GM19463 (cell line): ENCODE measurements around the gene SLC13A4.
"Not testable (repeated sequence)": the region's sequence is repeated elsewhere in the genome, so short reads cannot be mapped to it uniquely, and the experiment has no call there.

Experiments
- ATAC-seq: cut with Tn5 transposase; IDR thresholded peaks from one replicate; pipeline ENCODE4 v1.9.1; 2021; ENCODE audit warnings: mild to moderate bottlenecking, moderate library complexity; ENCODE audit not compliant: unreplicated experiment

SLC13A4 gene, protein sequence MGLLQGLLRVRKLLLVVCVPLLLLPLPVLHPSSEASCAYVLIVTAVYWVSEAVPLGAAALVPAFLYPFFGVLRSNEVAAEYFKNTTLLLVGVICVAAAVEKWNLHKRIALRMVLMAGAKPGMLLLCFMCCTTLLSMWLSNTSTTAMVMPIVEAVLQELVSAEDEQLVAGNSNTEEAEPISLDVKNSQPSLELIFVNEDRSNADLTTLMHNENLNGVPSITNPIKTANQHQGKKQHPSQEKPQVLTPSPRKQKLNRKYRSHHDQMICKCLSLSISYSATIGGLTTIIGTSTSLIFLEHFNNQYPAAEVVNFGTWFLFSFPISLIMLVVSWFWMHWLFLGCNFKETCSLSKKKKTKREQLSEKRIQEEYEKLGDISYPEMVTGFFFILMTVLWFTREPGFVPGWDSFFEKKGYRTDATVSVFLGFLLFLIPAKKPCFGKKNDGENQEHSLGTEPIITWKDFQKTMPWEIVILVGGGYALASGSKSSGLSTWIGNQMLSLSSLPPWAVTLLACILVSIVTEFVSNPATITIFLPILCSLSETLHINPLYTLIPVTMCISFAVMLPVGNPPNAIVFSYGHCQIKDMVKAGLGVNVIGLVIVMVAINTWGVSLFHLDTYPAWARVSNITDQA

DNA sequence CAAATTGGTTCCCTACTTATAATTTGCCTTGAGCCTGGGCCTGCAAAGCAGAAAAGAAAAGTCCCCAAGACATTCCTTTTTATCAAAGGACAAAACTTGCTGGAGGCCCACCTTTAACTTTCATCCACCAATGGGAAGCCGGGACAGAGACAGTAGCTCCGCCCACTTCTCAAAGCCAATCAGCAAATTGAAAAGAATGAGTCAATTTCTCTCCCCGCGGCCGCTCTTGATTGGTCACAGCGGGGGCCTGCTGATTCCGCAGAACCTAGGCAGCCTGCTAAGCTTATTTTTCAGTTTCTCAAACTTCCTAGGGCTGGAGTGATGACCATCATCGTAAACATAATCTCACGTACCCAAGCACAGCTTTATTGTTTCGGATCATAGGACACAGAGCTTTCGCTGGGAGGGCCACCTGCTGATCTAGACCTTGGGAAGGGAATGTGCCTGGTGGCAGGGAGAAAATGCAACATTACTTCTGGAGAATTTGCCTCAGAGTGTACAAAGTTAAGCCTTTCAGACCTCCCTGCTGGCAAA lies at the start of gene SLC13A4:
Gene SLC13A4, minus strand, starts transcription at position 51 of the 534 bp plus-strand sequence. CDS start 690 bp downstream, outside the sequence.
- ATAC-seq, result no peak

DNA sequence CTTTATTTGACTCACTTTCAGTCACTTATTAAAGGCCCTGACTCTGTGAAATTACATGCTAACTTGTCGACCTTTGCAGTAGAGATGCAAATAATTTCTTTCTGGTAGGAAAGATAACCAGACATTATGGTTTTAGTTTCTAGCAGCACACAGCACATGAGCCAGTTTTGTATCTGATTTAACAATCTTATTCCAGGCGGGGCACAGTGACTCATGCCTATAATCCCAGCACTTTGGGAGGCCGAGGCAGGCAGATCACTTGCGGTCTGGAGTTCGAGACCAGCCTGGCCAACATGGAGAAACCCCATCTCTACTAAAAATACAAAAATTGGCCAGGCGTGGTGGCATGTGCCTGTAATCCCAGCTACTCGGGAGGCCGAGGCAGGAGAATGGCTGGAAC lies 47.9 kb upstream of the SLC13A4 start:
- ATAC-seq, result not testable (repeated sequence)

DNA sequence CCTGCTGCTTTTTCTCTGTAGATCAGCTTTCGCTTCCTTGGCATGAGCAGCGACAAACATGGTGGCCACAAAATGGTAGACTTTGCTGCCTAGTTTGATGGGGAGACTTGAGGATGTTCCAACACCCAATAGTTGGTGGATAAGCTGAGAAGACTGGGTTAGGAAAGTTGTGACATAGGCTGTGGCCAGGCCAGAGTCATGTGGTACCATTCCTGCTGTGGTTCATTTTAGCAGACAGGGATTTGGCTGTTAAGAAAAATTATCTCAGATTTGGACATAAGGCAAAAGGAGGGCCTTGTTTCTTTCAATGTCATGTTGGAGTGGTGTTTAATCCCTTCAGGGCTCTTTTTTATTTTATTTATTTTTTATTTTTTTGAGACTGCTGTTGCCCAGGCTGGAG lies 47.2 kb upstream of the SLC13A4 start:
- ATAC-seq, result no peak

DNA sequence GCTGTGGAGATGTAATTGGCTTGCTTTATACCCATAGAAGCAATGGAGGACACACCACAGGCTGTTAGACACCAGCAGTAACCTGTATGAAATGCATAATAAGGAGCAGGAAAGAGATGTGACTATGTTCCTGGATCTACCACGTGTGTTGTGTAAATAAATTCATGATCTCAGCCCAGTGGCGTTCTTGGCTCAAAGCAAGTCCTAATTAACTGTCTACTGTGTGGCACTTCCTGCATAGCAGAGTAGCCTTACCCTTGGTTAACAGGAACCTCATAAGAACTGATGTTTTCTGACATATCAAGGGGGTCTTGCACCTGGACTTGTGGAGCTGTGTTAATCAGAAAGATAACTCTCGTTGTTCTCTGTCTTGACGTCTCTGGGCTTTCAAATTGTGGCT lies 46.3 kb upstream of the SLC13A4 start:
- ATAC-seq, result no peak

DNA sequence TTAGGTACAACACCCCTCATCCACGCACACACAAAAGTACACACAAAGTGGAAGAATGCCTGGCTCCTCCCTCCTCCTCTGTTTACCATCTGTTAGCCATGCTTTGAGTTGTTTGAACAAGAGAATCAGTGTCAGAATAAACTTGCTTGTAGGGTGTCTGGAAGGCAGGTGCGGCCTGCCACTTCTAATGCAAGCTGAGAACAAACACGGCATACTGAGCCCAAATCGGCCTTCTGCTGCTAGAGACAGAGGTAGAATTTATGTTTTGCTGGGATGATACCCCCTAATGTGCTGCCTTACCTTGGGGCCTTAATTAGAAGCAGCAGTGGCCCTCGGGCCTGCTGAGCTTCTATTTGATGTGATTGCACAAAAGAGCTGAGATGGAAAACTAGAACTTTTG lies 45.5 kb upstream of the SLC13A4 start:
- ATAC-seq, result no peak

DNA sequence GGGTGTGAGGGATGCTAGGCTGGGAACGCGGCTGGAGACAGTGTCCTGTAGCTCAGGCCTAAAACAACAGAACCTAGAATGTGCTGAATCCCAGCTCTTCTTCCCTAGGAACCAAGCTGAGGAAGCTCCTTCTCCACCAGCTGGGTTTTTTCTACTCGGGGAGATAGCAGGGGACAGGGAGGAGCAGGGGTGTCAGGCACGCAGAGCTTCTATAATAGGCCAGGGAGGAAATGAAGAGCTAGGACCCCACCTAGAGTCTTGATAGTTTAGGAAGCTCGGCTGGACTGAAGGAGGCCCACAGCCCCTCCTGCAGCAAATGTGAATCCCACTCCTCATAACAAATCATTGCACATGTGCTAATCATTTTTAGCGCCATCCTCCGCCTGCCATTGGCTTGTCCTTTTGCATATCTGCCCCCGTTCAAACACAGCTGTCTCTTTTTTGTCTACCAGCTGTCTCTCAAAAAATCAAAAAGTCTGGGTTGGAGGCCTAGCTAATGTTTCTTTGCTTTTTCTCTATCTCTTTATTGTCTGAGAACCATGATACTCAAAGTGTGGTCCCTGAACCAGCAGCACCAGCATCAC lies 44.7 kb upstream of the SLC13A4 start:
- ATAC-seq, result no peak

DNA sequence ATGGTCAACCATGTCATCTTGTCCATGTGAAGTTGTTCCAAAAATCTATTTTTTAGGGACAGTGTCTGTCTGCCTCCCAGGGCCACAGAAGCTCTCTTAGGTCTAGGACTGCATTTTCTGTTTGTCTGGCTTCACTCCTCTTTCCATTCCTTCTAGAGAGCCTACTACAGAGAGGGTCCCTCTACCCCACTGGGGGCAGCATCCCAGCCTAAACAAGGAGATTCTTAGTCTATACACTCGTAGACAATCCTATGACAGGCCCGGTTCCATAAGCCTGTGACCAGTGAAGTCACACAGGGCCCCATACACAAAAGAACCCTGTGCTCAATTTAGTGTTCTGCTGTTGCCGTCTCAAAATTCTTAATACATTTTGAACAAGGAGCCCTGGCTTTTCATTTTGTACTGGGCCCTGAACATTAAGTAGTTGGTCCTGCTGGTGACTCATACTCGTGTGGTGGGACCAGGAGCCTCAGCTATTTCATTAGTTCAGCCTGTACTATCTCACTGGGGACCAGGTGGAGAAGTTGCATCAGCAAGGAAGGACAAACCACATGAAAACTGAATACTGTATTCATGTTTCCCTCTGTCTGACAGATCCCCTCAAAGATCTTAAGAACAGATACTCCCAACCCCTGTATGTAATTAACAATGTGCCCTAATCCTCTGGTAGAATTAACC lies 44.1 kb upstream of the SLC13A4 start:
- ATAC-seq, result no peak

DNA sequence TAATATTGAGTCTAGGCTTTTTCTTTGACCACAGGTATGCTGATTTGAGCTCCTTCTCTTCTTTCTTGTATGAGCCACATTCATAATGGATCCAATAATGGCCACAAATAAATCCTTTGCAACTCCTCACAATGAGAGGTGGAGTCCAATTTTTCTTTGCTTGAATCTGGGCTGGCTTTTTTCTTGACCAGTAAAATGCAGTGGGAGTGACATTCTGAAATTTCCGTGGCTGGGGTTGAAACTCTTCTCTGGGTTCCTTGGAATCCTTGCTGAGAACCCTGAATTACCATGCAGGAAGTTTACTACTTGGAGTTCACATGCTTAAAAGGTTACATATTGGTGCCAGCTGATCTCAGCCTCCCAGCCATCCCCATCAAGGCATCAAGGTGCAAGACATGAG lies 43.1 kb upstream of the SLC13A4 start:
- no peak for ATAC-seq

DNA sequence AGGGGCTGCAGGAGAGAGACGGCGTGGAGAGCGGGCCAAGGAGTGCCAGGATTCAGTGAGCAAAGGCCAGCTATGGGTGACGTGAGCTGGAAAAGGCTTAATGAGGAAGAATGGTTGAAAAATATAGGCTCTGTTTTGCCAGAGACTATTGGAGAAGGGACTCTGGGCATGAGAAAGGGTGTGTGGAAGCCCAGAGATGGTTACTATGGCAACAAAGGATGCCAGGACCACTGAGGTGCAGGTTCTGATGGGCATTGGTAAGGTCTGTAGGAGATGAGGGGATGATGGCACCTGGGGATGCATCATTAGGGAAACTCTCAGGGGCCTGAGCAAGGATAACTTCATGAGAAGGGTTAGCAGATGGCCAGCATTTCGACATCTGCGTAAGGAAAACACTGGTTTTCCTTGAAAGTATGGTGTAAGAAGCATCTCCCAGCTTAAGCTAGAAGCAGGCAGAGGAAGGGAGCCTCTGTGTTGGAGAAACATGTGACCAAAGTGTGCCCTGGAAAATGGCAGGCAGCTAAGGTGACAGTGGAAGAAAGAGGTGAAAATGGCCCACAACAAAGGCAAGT lies 42.2 kb upstream of the SLC13A4 start:
- no peak for ATAC-seq

DNA sequence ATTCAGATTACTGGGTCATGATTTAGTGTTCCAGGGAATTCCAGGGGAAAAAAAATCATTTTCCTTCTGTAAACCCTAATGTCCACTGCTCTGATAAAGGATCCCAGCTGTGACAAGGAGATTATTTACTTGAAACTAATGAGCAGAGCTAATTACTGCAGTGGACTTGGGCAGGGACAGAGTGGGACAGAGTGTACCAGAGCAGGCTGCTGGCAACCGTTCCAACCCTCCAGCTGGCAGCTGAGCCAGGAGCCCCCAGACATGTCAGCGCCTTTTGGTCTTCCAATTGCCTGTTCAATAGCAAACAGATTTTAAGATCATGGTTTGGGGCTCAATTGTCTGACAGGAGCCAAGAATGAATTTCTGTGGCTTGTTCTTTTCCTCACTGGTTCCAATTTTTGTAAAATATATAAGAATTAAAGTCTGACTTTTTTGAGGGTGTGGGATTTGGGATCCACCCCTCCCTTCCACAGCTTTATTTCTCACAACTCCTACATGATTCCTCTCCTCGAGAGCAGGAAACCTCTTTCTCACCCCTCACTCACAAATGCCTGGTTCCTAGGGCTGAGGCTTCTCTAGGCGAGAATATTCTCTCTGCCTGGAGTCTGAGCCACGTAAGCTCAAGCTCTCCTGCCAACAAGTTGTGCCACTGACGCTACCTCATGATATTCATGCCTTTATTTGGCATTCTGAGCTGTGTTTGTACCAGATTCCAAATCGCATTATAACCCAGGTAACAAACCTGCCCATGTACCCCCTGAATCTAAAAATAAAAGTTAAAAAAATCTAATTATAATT lies 41.2 kb upstream of the SLC13A4 start:
- no peak for ATAC-seq

DNA sequence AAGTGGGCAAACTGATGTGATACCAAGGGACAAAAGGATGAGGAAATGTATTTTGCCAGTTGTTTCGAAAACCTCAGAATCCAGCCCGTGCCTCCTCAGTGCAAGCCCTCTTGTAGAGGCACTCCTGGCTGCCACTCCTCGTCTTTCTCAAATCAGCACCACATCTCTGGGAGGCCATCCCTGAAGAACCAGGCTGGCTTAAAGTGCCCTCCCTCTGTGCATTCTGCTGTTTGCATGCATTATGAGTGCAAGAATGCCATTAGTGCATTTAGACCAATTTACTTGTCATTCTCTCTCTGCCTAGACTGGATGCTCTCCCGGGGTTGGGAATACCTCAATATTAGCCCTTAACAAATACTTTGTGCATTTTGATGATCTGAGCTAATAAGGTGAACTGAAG lies 40.5 kb upstream of the SLC13A4 start:
- ATAC-seq, result no peak

DNA sequence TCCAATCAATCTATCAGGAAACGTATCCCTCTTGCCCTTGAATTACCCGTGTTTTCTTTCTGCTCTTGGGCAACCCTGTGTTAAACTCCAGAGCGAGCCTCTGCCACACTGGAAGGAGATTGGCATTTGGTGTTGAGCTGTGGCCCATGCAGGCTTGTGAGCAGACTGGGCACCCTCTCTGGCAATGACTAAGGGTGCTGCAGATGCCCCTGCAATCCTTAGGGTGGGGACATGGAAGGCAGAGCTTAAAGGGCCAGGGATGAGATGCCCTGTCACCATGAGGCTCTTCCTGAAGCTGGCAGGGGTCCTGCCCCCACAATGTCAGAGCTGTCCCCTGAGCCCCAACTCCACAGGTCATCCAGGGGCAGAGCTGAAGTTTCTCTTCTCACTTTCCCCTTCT lies 40.1 kb upstream of the SLC13A4 start:
- no peak for ATAC-seq

DNA sequence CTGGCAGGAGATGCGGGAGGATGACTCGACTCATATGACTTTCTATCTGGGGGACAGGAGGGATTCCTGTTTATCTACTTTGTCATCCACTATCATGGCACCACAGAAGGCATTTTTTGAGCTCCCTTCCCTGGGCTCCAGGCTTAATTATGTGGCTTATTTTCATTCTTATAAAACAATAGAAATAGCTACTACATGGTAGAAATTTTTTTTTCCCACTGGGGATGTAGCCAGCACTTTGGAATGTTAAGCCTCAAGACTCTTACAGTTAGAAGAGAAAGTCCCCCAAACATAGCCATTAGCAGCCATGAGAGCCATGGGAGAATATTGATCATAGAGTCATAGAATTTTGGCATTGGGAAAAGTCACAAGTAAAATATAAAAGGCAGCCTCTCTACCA lies 35.3 kb upstream of the SLC13A4 start:
- no peak for ATAC-seq

DNA sequence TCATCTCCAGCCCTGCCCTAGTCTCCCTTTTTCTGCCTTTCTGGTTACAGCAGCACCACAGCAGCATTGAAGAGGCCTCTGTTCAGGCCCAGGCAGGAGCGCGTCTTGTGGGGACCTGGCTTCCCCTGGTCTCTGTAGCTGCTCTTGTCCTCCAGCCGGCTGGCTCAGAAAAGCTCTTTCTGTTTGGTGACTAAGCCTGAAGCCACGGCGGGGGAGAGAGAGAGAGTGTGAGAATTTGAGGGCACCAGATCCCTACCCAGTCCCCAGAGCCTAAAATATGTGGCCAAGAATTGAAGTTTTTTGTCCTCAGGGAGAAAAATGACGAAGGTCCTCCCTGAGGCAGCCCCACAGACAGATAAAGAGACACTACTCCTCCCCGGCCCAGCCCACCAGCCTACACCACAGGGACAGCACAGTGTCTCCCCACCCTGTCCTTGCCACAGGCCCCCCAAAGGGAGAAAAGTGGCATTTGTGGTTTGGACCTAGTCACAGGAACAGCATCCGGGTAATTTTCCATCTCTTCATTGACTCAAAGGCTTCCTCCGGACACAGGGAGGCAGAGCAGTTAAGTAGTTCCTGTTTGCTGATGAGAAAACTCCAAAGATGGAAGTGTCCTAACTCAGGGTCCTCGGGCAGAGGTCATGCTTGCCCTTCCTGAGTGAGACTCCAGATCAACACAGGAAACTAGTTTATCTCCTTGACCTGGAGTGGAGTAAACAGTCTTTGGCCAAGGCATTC lies 33.9 kb upstream of the SLC13A4 start:
- ATAC-seq, result no peak

DNA sequence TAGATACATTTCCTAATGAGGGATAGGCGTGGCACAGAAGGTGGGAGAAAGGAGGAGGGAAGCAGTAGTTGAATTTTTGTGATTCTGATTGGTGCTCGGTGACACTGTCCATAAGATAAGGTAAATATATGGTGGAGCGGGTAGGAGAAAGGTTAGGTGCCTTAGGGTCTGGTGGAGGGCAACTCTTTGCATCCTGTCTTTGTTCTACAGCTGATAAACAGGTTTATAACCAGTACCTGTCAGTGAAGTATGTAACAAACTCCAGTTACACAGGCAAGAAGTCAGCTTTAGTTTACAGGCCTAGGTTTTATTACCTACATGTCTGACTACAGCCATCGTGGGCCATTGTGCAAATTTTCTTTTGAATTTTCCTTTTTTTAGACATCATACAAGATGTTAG lies 31.5 kb upstream of the SLC13A4 start:
- ATAC-seq, result no peak

DNA sequence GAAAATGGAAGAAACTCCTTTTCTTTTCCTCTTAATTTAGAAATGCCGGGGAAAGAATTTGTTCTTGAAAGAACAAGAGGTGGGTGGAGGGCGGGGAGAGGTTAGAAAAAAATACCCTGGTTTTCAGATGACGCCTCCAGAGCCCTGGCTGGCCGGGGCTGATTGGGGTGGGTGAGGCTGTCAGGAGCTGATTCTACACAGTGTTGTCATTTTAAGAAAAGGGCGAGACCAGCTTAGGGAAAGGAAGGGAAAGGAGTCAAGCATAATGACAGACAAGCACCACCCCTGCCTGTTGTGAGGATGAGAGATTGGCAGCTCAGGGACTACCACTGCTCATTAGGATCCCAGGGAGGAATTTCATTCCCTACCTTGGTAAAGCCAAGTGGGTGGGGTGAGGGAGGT lies 30.5 kb upstream of the SLC13A4 start:
- ATAC-seq, result no peak

DNA sequence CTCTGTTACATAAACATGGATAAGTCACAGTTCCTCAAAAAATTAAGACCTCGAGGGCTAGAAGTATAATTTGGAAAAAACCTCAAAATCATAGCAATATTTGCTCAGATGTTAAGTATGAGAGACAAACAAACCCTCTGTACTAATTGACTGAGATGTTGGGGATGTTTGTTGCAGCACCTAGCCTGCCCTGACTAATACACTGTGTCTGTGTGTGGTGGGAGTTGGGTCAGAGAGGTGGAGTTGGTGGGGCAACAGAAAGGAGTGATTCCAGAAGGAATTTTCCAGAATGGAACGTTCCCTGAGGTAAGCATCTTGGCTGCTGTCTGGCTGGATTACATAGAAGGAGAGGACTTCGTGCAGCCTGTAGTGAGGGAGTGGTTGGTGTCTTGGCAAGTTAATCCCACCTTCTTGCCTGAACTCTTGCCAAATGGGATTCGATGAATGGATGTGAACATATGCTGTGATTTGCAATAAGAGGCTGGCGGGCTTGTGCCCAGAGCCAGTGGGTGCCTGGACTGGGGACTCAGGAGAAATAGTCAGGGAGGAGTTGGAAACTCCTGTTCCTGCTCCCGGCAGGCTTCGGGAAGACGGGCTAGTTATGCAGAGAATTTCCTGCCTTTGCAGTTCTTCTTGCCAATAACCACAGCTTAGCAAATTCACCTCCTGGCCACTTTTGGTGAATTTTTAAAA lies 29.9 kb upstream of the SLC13A4 start:
- no peak for ATAC-seq

DNA sequence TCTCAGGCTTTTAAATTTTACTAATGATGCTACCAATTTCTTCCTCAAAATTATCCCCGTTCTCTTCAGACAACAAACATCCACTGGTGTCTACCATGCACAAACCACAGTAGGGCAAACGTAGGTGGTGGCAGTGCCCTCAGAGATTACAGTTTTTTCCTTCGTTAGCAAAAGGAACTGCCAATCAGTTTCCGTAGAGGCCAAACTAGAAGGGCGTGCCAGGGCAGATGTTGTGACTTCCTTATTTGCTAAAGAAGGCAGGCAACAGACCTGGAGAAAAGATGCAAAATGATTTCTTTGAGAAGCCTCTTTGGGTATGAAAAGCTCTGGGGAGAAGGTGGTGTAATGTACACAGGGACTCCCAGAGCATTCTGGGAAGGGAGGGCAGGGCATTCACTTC lies 28.2 kb upstream of the SLC13A4 start:
- ATAC-seq, result no peak

DNA sequence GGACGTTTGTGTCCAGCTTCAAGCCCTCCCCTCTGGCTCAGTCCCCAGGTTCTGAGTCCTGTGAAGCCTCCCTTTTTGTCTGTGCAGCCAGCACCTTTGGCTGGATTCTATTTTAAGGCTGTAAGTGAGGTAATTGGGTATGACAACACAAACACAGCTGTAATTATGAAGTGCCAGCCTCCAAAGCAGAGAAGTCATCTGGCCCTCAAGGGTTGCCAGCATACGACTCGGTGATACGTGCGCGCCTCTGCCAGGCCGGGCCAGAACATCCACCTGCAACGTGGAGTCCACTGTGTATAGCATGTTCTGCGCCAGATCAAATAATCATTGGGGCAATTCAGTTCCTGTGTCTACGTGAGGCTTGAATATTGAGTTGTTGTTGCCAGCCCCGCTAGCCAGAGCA lies 27.4 kb upstream of the SLC13A4 start:
- no peak for ATAC-seq
